ENCODE data around the gene NAPEPLD. TPM values are rescaled to one million over a fixed set of nuclear protein-coding genes. Genes with fewer than 3 reads are reported as not detected.
"Not testable (repeated sequence)": the region's sequence is repeated elsewhere in the genome, so short reads cannot be mapped to it uniquely, and the experiment has no call there.

The NAPEPLD gene
- total RNA-seq, 1 donor from 2014 or later = 16.7 TPM

DNA sequence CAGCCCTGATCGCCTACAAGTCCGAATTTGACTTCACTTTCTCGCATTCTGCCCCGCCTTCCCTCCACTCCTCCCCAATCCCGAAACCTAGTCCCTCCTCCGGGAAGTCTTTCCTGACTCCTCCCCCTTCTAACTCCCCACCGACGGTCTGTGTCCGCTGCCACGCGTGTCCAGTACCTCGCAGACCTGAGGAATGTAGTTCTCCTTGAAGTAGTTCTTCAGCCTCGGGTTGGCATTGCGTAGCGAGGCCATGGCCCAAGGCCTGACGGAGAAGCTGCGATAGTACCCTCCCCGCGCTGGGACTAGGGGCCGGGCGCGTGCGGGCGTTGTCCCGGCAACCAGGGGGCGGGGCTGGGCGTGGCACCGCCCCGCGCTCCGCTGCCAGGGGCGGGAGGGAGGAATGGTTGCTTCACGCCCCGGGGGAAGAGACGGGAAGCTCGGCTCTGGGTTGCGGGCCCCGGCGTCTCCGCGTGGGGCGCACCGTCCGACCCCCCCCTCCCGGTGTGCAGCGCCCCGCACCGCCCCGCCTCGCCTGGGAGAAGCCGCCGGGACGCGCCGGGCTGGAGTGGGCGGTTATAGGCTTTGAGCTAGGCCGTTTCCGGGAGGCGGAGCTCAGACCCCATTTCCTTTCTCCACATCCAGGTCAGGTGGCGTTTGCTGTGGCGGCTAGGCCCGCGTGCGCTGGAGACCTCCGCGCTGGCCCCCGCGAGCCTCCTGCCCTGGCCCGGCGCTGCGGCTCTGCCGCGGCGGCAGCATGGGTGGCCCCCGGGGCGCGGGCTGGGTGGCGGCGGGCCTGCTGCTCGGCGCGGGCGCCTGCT lies 74.2 kb downstream of the NAPEPLD start, which contains the start of the genes ARMC10 and FBXL13:
Gene ARMC10 (plus strand): TSS at position 622 of the 818 bp plus-strand sequence. CDS start 133 bp downstream, at position 755.
Gene FBXL13 (minus strand): TSS at position 278 of the 818 bp plus-strand sequence.
- DNase-seq (ENCODE audit: low spot score in 2 of 2) = peak; percentile 86 to 90
- FAIRE-seq = no peak

DNA sequence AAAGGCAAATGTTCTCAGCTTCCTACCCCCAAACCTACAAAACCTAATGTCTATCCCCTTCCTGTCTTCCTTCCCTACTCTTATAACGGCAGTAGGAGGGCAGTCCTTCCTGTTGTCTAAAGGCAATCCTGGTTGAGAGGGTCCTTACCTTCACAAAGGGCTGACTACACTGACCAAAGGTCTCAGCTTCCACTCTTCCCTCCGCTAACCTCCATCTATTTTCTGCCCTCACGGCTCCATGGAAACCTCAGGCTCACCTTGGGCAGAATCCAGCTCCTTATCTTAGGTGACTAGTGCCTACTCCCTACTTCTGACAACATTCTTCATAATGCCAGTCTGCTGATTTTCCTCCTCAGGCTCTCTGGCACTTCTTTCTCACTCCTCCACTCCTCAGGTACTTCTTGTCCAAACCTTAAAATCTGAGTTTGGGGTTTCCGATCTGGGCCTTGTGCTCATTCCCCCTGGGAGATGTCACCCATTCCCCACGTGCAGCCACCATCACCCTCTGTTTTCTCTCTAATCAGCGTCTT lies 74.8 kb downstream of the NAPEPLD start:
- FAIRE-seq (no peak), DNase-seq (ENCODE audit: low spot score in 2 of 2) (no peak)

DNA sequence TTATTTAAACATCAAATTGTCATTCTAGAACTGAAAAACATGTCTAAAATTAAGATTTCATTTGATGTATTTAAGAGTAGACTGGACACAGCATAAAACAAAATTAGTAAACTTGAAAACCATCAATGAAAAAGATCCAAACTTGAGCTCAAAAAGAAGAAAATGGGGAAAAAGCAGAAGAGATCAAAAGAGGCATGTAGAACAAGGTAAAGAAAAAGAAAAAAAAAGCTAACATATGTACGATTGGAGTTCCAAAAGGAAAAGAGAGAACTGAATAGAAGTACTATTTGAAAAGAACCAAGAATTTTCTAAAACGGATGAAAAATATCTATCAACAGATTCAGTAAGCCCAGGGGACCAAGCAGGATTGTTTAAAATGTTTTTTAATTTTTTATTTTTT lies 77.9 kb downstream of the NAPEPLD start:
- no peak for FAIRE-seq
- no peak for DNase-seq (ENCODE audit: low spot score in 2 of 2)

DNA sequence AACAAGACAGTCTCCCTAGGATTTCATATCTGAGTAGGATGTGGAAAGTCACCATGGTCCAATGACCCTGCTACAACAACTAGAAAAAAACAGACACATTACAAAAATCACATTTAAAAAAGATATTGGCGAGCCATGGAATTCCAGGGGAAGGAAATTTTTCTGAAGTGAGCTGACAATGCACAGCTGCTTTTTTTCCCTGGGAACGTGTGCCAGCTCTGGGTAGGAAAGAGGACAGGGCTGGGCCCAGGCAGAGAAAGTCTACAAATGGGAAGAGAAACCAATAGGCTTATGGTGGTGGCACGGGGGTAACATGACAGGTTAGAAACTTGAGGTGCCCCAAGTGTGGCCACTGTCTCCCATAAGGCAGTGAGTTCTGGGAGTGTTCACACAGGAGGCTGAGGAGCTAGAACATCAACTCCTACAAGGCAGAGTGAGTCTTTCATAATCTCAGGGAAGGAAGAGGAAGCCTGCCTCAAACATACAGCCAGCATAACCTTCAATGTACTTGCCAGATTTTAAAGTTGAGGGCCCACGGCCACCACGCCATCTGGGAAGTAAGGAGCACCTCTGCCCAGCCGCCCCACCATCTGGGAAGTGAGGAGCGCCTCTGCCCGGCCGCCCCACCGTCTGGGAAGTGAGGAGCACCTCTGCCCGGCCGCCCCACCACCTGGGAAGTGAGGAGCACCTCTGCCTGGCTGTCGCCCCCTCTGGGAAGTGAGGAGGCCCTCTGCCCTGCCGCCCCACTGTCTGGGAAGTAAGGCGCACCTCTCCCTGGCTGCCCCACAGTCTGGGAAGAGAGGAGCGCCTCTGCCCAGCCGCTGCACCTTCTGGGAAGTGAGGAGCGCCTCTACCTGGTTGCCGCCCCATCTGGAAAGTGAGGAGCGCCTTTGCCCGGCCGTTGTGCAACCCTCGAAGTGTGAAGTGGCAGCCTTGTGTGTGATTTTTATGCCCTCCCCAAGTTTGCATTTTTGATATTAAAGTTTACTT lies 80.2 kb downstream of the NAPEPLD start:
- no peak for FAIRE-seq
- DNase-seq (ENCODE audit: low spot score in 2 of 2) = no peak

DNA sequence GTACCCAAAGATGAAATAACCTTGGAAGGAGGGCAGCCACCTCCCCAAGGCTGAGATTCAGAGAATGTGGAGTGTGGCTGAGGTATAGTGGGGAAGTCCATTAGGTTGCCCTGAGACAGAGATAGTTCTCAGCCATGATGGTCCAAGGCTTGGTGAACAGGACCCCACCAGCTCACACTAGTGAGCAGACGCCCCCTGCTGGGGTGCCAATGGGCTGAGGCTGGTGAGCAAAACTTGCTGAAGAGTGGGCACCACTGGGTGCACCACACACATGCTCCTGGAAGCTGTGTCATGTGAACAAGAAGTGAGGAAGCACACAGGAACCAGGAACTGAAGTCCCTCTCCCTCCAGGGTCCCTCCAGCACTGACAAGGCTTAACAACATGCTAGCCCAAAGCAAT lies 83.2 kb downstream of the NAPEPLD start:
- FAIRE-seq = no peak
- DNase-seq (ENCODE audit: low spot score in 2 of 2) = no peak

DNA sequence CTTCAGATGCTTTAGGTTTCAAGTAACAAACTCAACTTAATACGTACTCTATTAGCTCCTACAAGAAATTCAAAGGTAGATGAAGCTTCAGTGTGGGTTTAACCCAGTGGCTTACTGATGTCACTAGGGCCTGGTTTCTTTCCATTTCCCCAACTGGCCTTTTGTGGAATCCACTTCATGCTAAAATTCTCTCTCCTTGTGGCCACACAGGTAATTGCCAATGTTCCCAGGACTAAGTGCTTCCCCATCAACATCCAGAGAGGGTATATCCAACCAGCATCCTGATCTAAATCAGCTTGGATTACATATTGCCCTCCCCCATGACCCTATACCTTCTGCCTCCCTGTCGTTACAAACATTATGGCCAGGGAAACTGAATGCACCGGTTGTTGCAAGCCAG lies 85.0 kb downstream of the NAPEPLD start:
- no peak for FAIRE-seq
- no peak for DNase-seq (ENCODE audit: low spot score in 2 of 2)

DNA sequence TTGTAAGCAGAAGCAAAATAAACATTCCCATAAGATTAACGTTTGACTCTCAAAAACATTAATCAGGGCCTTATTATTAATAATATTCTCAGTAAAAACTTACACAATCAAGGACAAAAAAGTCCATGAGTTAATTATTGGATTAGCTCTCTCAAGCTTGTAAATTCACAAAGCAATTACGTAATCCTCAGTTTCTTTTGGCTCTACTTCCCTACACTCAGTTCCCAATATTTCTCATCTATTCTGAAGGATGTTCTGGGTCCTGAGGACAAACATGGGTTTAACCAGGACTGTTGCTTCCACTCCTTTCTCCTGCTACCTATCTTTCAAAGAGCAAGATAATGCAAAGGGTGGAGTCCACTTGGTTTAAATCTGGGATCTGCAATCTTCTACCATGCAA lies 89.4 kb downstream of the NAPEPLD start:
- FAIRE-seq (no peak), DNase-seq (ENCODE audit: low spot score in 2 of 2) (no peak)

DNA sequence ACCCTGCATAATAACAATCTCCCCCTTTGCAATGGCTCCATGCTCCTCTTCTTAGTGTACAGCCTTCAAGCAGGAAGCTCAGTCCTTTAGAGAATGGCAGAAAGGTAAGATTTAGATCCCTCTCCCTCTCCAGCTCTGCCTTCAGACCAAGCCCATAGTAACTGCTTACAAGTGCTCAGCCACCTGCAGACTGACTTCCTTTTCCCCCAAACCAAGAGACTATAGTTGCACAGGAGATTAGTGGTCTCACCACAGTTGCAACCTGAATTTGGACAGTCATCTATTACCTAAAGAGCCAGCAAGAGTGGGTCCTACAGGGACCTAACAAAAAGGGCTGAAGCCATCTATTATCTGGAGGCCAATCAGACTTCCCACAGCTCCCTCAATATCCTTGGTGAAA lies 90.8 kb downstream of the NAPEPLD start:
- FAIRE-seq (no peak), DNase-seq (ENCODE audit: low spot score in 2 of 2) (no peak)

DNA sequence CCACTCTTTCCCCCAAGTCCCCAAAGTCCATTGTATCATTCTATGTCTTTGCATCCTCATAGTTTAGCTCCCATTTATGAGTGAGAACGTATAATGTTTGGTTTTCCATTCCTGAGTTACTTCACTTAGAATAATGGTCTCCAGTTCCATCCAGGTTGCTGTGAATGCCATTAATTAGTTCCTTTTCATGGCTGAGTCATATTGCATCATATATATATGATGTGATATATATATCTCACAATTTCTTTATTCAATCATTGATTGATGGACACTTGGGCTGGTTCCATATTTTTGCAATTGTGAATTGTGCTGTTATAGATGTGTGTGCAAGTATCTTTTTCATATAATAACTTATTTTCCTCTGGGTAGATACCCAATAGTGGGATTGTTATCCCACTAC lies 92.9 kb downstream of the NAPEPLD start:
- not testable (repeated sequence) for DNase-seq (ENCODE audit: low spot score in 2 of 2); FAIRE-seq

DNA sequence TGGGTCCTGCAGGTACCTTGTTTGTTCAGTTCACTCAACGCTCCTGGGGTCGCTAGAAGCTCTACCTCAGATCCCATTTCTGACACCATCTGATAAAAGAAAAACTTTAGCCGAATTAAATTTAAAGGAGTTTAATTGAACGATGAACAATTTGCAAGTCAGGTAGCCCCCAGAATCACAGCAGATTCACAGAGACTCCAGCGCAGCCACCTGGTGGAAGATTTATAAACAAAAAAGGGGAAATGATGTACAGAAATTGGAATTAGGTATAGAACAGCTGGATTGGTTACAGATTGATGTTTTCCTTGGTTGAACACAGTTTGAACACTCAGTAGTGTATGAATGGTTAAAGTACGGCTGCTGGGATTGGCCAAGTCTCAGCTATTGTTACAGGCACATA lies 97.4 kb downstream of the NAPEPLD start:
- DNase-seq (ENCODE audit: low spot score in 2 of 2) (no peak), FAIRE-seq (no peak)

Other genes with a start within 250 kb of the NAPEPLD start
- gene LRRC17, start 236.1 kb downstream of the NAPEPLD start, total RNA-seq = 15.5 TPM
- 6.5 TPM for gene FBXL13, start 74.3 kb downstream of the NAPEPLD start, total RNA-seq
- 42.0 TPM for gene ARMC10, start 74.0 kb downstream of the NAPEPLD start, total RNA-seq
- 65.2 TPM for gene PMPCB, start 148.3 kb upstream of the NAPEPLD start, total RNA-seq
- 14.7 TPM for gene DNAJC2, start 195.7 kb upstream of the NAPEPLD start, total RNA-seq
- 95.0 TPM for gene PSMC2, start 198.5 kb upstream of the NAPEPLD start, total RNA-seq